Pancreas (tissue), 10 donors: ENCODE data around the gene TBC1D14. TPM values are rescaled to one million over a fixed set of nuclear protein-coding genes. Genes with fewer than 3 reads are reported as not detected.
A peak's percentile ranks its signal among the peaks of the same experiment; 100 is the strongest.

Source experiments
- ATAC-seq, 4 donors: fragments of 200-7000 bp; cut with Tn5 transposase; one replicate each; pipeline versions ENCODE4 v1.8.0 to v1.9.1; 2020; ENCODE audit warnings: mild to moderate bottlenecking in 4 of 4, moderate library complexity in 4 of 4
- DNase-seq, 6 donors: peaks; one replicate each; pipeline ENCODE4 v3.0.0-alpha.2; 2020
- FAIRE-seq: peaks from 2 replicates; lab custom pipeline; 2012; peaks lifted over from hg19 to GRCh38; lab: Jason Lieb, UNC
- H3K27ac ChIP-seq, 4 donors: fragments of 200-600 bp; sonication (generic); 1 replicate in 3 of 4; 2 replicates in 1 of 4; pipeline versions ENCODE4 v1.5.0 to v1.8.0; 2020
- H3K27me3 ChIP-seq, 4 donors: fragments of 200-600 bp; one replicate each; pipeline ENCODE4 v1.8.0; 2021
- H3K36me3 ChIP-seq, 3 donors: fragments of 200-600 bp; sonication (generic) in 1 of 3; one replicate each; pipeline versions ENCODE4 v1.5.0 to v1.8.0; 2020 to 2021
- H3K4me1 ChIP-seq, 3 donors: fragments of 200-600 bp; one replicate each; pipeline ENCODE4 v1.8.0; 2021
- H3K4me3 ChIP-seq, 4 donors: fragments of 200-600 bp; sonication (generic) in 2 of 4; one replicate each; pipeline versions ENCODE4 v1.5.0 to v1.8.0; 2020 to 2021
- H3K9me3 ChIP-seq, 4 donors: fragments of 200-600 bp; one replicate each; pipeline ENCODE4 v1.8.0; 2021
- WGBS, 2 donors: extraction: QIAGEN DNeasy Blood & Tissue Kit; methylation state at CpG; one replicate each; pipeline ENCODE4 v1.1.7; 2013; 5-methylcytosine and 5-hydroxymethylcytosine counted together
- intact Hi-C, 3 donors: fragments of 100-400 bp; cut with DNase I; formaldehyde crosslinking; loops; one replicate each; pipeline versions ENCODE4 v1.11.1 to v1.14.2; 2022
- polyA plus RNA-seq, 2 donors: library from polyadenylated mRNA; stranded (reverse); fragments of 200-250 nt; gene quantifications; one replicate each; pipeline ENCODE4 v1.2.3, GENCODE V29; 2013
- total RNA-seq, 6 donors: library from RNA; stranded (reverse); fragmentation: NEBNext Ultra II Directional in 4 of 6; extraction: Animal tissue kit (Norgen Biotek cat#: 25700) in 4 of 6; gene quantifications; one replicate each; pipeline versions ENCODE4 v1.2.1 to v1.2.4, GENCODE V29; 2021 to 2023
- TF ChIP-seq, protein P1 (sequence below), 4 donors: fragments of 200-600 bp; sonication (generic) in 3 of 4; IDR thresholded peaks; one replicate each; pipeline versions ENCODE4 v1.5.0 to v1.8.0; 2021; ENCODE audit warnings: antibody characterized with exemption in 4 of 4
- donor health status: healthy with polysubstance abuse.
- donor health status: DM: no; HTN: no; CAD: no; lungs with moderate emphysema.
- donor health status: DM: no; HTN: no; CAD: no.
- donor health status: control.
- donor health status: control.
- donor health status: Bipolar disorder and iron deficiency.
- donor health status: DM: yes; HTN: yes; CAD: no.
- donor health status: DM: no; HTN: no; CAD: no.
- donor health status: DM: no; HTN: no; CAD: no.
- donor health status: DM: yes; HTN: yes; CAD: no.

The TBC1D14 gene
- total and polyA plus RNA-seq, 8 donors: 8.9 to 23.9 (median 14.8) TPM

DNA sequence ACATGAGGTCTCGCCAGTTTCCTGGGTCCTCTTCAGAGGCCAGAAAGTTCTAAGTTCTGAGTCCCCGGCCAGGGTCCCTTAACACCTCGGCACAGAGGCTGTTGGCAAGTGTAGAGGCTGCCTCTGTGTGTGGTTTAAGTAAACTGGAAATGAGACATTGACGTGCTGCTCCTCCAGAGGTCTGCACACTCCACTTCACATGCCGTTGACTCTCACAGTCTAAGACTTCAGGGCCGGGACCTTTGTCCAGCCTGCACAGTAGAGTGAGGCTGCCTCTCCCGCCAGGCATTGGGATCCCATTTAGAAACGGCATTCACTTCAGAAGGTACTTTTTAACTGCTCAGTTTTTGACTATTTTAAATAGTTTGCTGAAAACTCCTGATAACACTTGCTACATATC is 123.0 kb downstream of the TBC1D14 start:
- peaks cover 0 to 25% (median 6%) of the 10 kb centered on the region in 3 donors for H3K36me3 ChIP-seq

DNA sequence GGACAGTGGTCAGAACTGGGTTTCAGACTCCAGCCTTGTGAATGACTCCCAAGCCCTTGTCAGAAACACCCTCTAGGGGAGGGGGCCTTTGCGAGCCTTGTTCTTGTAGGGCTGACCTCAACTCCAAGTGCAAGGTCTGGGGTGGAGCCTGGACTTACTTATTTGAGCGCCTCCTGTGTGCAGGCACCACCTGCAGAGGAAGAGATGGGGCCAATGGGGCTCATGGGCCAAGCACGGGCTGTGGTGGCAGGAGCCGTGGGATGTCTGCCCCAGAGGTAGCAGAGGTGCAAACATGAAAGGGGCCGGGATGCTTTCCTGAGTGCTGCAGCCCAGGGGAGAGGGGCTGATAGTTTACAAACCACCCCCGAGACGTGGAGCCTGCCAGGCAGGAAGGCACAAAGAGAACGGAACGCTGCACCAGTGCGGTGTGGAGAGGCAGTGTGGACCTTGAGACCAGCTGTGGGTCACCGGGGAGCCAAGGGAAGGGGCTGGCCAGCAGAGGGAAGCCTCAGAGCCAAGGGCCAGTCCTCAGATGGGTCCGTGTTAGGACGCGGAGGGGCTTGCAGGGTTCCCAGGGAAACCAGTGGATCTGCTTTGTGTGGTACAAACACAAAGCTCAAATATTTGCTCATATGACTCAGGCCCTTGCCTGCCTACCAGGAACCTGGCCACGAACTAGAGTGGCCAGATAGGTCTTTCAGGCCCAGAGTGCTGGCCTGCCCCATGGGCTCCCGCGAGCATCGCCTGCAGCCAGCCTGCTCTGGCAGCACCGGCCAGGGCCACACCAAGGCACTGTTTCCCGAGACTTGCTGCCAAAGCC is 124.8 kb downstream of the TBC1D14 start:
- no peak overlapping the region for H3K4me3 ChIP-seq
- H3K4me1 ChIP-seq: peaks cover 0 to 7% (median 0%) of the 10 kb centered on the region in 3 donors
- ATAC-seq (peak; percentile 94 to 97 (median 96)), FAIRE-seq (no peak), DNase-seq (peak; percentile 57 to 89 (median 80))
- H3K27me3 ChIP-seq: no peaks in the 10 kb centered on the region
- intact Hi-C loops: no loop called here
- H3K9me3 ChIP-seq: no peaks in the 10 kb centered on the region
- peak overlapping the region; percentile 30 to 75 (median 52) for H3K27ac ChIP-seq
- TF ChIP-seq, protein P1, sequence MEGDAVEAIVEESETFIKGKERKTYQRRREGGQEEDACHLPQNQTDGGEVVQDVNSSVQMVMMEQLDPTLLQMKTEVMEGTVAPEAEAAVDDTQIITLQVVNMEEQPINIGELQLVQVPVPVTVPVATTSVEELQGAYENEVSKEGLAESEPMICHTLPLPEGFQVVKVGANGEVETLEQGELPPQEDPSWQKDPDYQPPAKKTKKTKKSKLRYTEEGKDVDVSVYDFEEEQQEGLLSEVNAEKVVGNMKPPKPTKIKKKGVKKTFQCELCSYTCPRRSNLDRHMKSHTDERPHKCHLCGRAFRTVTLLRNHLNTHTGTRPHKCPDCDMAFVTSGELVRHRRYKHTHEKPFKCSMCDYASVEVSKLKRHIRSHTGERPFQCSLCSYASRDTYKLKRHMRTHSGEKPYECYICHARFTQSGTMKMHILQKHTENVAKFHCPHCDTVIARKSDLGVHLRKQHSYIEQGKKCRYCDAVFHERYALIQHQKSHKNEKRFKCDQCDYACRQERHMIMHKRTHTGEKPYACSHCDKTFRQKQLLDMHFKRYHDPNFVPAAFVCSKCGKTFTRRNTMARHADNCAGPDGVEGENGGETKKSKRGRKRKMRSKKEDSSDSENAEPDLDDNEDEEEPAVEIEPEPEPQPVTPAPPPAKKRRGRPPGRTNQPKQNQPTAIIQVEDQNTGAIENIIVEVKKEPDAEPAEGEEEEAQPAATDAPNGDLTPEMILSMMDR (IDR thresholded peaks at IDR 0.05): no peak
- WGBS, 2 donors: 32 to 33% methylated on average over 20 of the region's 20 CpGs
- H3K36me3 ChIP-seq: peaks cover 0 to 25% (median 6%) of the 10 kb centered on the region in 3 donors

More for the DNA sequence above, 123.0 kb downstream of the TBC1D14 start:
- intact Hi-C loops: no loop called here
- ATAC-seq: no peak
- Histone ChIP-seq H3K4me3 (no peak overlapping the region), H3K27ac (no peak overlapping the region), H3K4me1 (peaks cover 0 to 7% (median 0%) of the 10 kb centered on the region in 3 donors), H3K27me3 (no peaks in the 10 kb centered on the region), H3K9me3 (no peaks in the 10 kb centered on the region)
- WGBS, 2 donors: 86 to 94% methylated on average over 8 of the region's 8 CpGs
- DNase-seq: no peak
- FAIRE-seq: no peak
- TF ChIP-seq, protein P1 (IDR thresholded peaks at IDR 0.05): no peak

DNA sequence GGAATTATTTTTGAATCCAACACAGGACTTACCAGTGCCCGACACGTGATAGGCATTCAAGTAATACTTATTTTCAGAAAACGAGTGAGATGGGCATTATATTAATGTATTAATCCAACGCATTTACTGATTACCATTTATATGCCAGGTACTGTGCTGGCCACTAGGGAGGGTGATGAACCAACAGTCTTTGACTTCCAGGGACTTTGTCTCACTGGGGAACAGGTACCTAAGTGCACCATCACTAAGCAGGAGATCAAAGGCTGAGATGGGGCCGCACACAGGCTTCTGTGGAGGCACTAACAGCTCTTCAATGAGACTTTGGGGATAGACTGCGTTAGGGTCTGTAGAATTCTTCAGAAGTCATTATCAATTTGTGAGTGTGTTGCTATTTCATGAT is 127.8 kb downstream of the TBC1D14 start:
- DNase-seq (no peak), FAIRE-seq (no peak), ATAC-seq (no peak)
- intact Hi-C loops: no loop called here
- no peak overlapping the region for H3K4me3 ChIP-seq
- H3K27me3 ChIP-seq: no peaks in the 10 kb centered on the region
- peaks cover 0 to 1% (median 0%) of the 10 kb centered on the region in 3 donors for H3K36me3 ChIP-seq
- no peak overlapping the region for H3K27ac ChIP-seq
- no peaks in the 10 kb centered on the region for H3K9me3 ChIP-seq
- peaks cover 6 to 7% (median 6%) of the 10 kb centered on the region in 3 donors for H3K4me1 ChIP-seq
- TF ChIP-seq, protein P1 (IDR thresholded peaks at IDR 0.05): no peak
- 52 to 65% methylated on average over 6 of the region's 6 CpGs for WGBS, 2 donors

DNA sequence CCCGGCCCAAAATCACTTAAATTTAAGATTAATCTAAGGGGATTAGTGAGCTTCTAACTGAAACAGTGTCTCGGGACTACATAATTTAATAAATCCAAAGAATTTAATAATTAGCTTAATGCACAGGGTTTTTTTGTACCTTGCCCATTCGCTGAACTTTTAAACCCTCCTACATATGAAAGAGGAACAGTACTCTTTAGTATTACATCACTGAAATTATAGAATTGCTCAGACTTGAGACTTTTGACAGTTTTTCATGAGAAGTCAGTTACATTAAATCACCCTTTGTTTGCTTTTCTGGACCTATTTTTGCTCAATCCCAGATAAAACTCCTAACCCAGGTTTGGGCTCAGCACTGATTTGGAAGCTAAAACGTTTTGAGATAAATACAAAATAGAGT is 131.1 kb downstream of the TBC1D14 start:
- H3K4me3 ChIP-seq: no peak overlapping the region
- WGBS, 2 donors: 75 to 76% methylated on average over 4 of the region's 4 CpGs
- H3K4me1 ChIP-seq: peaks cover 6 to 19% (median 16%) of the 10 kb centered on the region in 3 donors
- no peaks in the 10 kb centered on the region for H3K27me3 ChIP-seq
- no peak for ATAC-seq
- no peaks in the 10 kb centered on the region for H3K36me3 ChIP-seq
- H3K27ac ChIP-seq: no peak overlapping the region
- DNase-seq: no peak
- intact Hi-C loops: no loop called here
- FAIRE-seq: no peak
- H3K9me3 ChIP-seq: no peaks in the 10 kb centered on the region
- TF ChIP-seq, protein P1 (IDR thresholded peaks at IDR 0.05): no peak

DNA sequence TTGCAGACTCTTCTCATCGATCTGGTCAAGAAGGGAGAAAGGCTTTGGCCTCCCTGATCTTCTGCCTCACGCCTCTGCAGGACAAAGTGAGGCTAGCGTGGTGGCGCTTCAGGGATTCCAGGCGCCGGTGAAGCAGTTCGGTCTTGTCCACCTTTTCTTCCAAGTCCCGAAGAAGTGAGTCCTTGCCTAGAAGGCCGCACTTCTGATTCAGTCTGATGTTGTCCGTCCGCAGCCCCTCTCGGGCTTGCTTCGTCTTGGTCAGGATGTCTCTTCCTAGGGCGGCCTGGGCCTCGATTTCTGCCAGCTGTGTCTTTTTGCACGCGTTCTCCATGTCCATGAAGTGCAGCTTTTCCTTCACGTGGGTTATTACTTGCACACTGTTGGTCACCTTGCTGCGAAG is 131.6 kb downstream of the TBC1D14 start:
- FAIRE-seq: no peak
- intact Hi-C loops: no loop called here
- ATAC-seq: no peak
- Histone ChIP-seq H3K4me3 (no peak overlapping the region), H3K27me3 (no peaks in the 10 kb centered on the region), H3K36me3 (no peaks in the 10 kb centered on the region), H3K27ac (no peak overlapping the region), H3K4me1 (peaks cover 11 to 23% (median 21%) of the 10 kb centered on the region in 3 donors), H3K9me3 (no peaks in the 10 kb centered on the region)
- no peak for DNase-seq
- TF ChIP-seq, protein P1 (IDR thresholded peaks at IDR 0.05): no peak
- 93 to 94% methylated on average over 19 of the region's 19 CpGs for WGBS, 2 donors
